Left ventricle myocardium inferior (tissue), 1 donor: ENCODE data around the gene INF2. TPM values are rescaled to one million over a fixed set of nuclear protein-coding genes. Genes with fewer than 3 reads are reported as not detected.
A peak's percentile ranks its signal among the peaks of the same experiment; 100 is the strongest.

ENCODE experiments used
- DNase-seq: peaks from one replicate; pipeline ENCODE4 v3.0.0-alpha.2; 2020
- H3K27ac ChIP-seq: fragments of 200-600 bp; replicated peaks from 2 replicates; pipeline ENCODE4 v1.8.0; 2021
- H3K27me3 ChIP-seq: fragments of 200-600 bp; 2 replicates; pipeline ENCODE4 v1.8.0; 2021; ENCODE audit warnings: low read depth
- H3K36me3 ChIP-seq: fragments of 200-600 bp; 2 replicates; pipeline ENCODE4 v1.8.0; 2021
- H3K4me1 ChIP-seq: fragments of 200-600 bp; 2 replicates; pipeline ENCODE4 v1.8.0; 2021
- H3K4me3 ChIP-seq: fragments of 200-600 bp; 2 replicates; pipeline ENCODE4 v1.8.0; 2021; ENCODE audit warnings: mild to moderate bottlenecking, moderate library complexity
- H3K9me3 ChIP-seq: fragments of 200-600 bp; replicated peaks from 2 replicates; pipeline ENCODE4 v1.8.0; 2021
- CTCF ChIP-seq: fragments of 200-600 bp; IDR thresholded peaks from 2 replicates; pipeline ENCODE4 v1.8.0; 2021; ENCODE audit warnings: antibody characterized with exemption, mild to moderate bottlenecking, borderline replicate concordance
- intact Hi-C: fragments of 100-400 bp; cut with micrococcal nuclease; formaldehyde crosslinking; loops from one replicate; pipeline ENCODE4 v1.11.0; 2022
- total RNA-seq: library from RNA; stranded (reverse); fragmentation: NEBNext Ultra II Directional; extraction: Animal tissue kit (Norgen Biotek cat#: 25700); gene quantifications from one replicate; pipeline ENCODE4 v1.2.1, GENCODE V29; 2021
- donor health status: DM: no; HTN: yes; CAD: no; lungs with severe emphysema.

Gene INF2
- total RNA-seq, 1 donor from 2014 or later: 28.5 TPM

GRCh38 chr14:104721505-104722431, 32.4 kb downstream of the INF2 start:
- no peaks in the 10 kb centered on the region for H3K27me3 ChIP-seq
- peak overlapping the region; percentile 14 for H3K4me3 ChIP-seq
- no peak for TF ChIP-seq CTCF
- DNase-seq: peak; percentile 77
- H3K9me3 ChIP-seq: no peaks in the 10 kb centered on the region
- H3K4me1 ChIP-seq: peaks cover 82% of the 10 kb centered on the region
- intact Hi-C loops: no loop called here
- H3K36me3 ChIP-seq: peaks cover 12% of the 10 kb centered on the region
- H3K27ac ChIP-seq: peak overlapping the region; percentile 92

- DNase-seq: no peak
- TF ChIP-seq CTCF: no peak
- Histone ChIP-seq H3K9me3 (no peaks in the 10 kb centered on the region), H3K27me3 (no peaks in the 10 kb centered on the region), H3K4me1 (peaks cover 82% of the 10 kb centered on the region), H3K36me3 (peaks cover 12% of the 10 kb centered on the region), H3K27ac (peak overlapping the region; percentile 92), H3K4me3 (peak overlapping the region; percentile 88)
- intact Hi-C loops: no loop called here
Measured at GRCh38 chr14:104722938-104723650, 33.7 kb downstream of the INF2 start.

- peak; percentile 80 for DNase-seq
- H3K27ac ChIP-seq: peak within 1 kb of the TSS; percentile 92
- peaks cover 81% of the 10 kb centered on the region for H3K4me1 ChIP-seq
- no peaks in the 10 kb centered on the region for H3K27me3 ChIP-seq
- peak; percentile 93 for TF ChIP-seq CTCF
- H3K9me3 ChIP-seq: no peaks in the 10 kb centered on the region
- H3K4me3 ChIP-seq: peak within 1 kb of the TSS; percentile 88
- H3K36me3 ChIP-seq: peaks cover 12% of the 10 kb centered on the region
- intact Hi-C loops: no loop called here
Measured at GRCh38 chr14:104723651-104724406, 34.4 kb downstream of the INF2 start, which contains the start of gene ADSS1. ADSS1 (plus strand) TSS chr14:104724229; CDS start chr14:104724271, 42 bp downstream.

- Histone ChIP-seq H3K4me3 (peak overlapping the region; percentile 88), H3K27ac (peak overlapping the region; percentile 92), H3K27me3 (no peaks in the 10 kb centered on the region), H3K36me3 (peaks cover 7% of the 10 kb centered on the region), H3K9me3 (no peaks in the 10 kb centered on the region), H3K4me1 (peaks cover 79% of the 10 kb centered on the region)
- peak; percentile 83 for DNase-seq
- intact Hi-C loops: no loop called here
- no peak for TF ChIP-seq CTCF
Measured at GRCh38 chr14:104724407-104724980, 35.1 kb downstream of the INF2 start.
